Uterus (tissue), 2 donors: ENCODE data around the gene NEUROD4.

Experiments used
- CTCF ChIP-seq, 4 experiments: fragments of 200-600 bp in 2 of 4; fragments of 450-650 bp in 2 of 4; sonication (generic) in 2 of 4; IDR thresholded peaks; one replicate each; pipeline ENCODE4 v1.5.1; 2016 to 2019; ENCODE audit warnings: antibody characterized with exemption in 4 of 4, mild to moderate bottlenecking in 2 of 4, moderate library complexity in 1 of 4
- POLR2A ChIP-seq, 2 donors: fragments of 450-650 bp; IDR thresholded peaks; one replicate each; pipeline ENCODE4 v1.6.1; 2016; ENCODE audit warnings: antibody characterized with exemption in 2 of 2, mild to moderate bottlenecking in 1 of 2, moderate library complexity in 1 of 2

GRCh38 chr12:55065535-55065934 lies 45.8 kb downstream of the NEUROD4 start:
- TF ChIP-seq POLR2A (IDR thresholded peaks at IDR 0.05): no peak
- TF ChIP-seq CTCF (IDR thresholded peaks at IDR 0.05): no peak
